HG03064 (cell line): Measurements from ENCODE around the gene DCST1.
A peak's percentile ranks its signal among the peaks of the same experiment; 100 is the strongest.

Source experiments
- ATAC-seq: cut with Tn5 transposase; IDR thresholded peaks from one replicate; pipeline ENCODE4 v1.9.1; 2021; ENCODE audit warnings: low read depth; ENCODE audit not compliant: unreplicated experiment

DCST1 gene

GRCh38 chr1:155050560-155051341 lies 17.1 kb downstream of the DCST1 start, which contains the start of gene ADAM15:
TSS of gene ADAM15 (plus strand) at chr1:155051316. CDS start at chr1:155051387, 71 bp downstream.
- peak; percentile 56 for ATAC-seq

GRCh38 chr1:155051342-155051776 lies 17.7 kb downstream of the DCST1 start:
- ATAC-seq, result peak; percentile 2

- ATAC-seq, result no peak
Measured at GRCh38 chr1:155051777-155052398, 18.3 kb downstream of the DCST1 start.

GRCh38 chr1:155052439-155053395 lies 19.1 kb downstream of the DCST1 start:
- ATAC-seq, result no peak

- no peak for ATAC-seq
Measured at GRCh38 chr1:155053531-155054105, 20.0 kb downstream of the DCST1 start.

GRCh38 chr1:155057104-155057503 lies 23.5 kb downstream of the DCST1 start:
- ATAC-seq, result no peak

GRCh38 chr1:155057788-155058211 lies 24.2 kb downstream of the DCST1 start:
- ATAC-seq, result no peak

- ATAC-seq, result no peak
Measured at GRCh38 chr1:155060736-155061135, 27.1 kb downstream of the DCST1 start.

- ATAC-seq, result no peak
Measured at GRCh38 chr1:155061381-155062150, 27.9 kb downstream of the DCST1 start.

GRCh38 chr1:155062151-155062686 lies 28.6 kb downstream of the DCST1 start:
- ATAC-seq, result no peak

- ATAC-seq, result no peak
Measured at GRCh38 chr1:155062702-155063411, 29.2 kb downstream of the DCST1 start.

- ATAC-seq, result no peak
Measured at GRCh38 chr1:155063550-155064110, 30.0 kb downstream of the DCST1 start, which contains the start of gene EFNA4. TSS of gene EFNA4 (plus strand) at chr1:155063740. CDS start at chr1:155063824, 84 bp downstream.

GRCh38 chr1:155064111-155064831 lies 30.6 kb downstream of the DCST1 start:
- ATAC-seq, result no peak

- ATAC-seq, result no peak
Measured at GRCh38 chr1:155064832-155065429, 31.3 kb downstream of the DCST1 start.

- ATAC-seq, result no peak
Measured at GRCh38 chr1:155066777-155067176, 33.2 kb downstream of the DCST1 start.

- ATAC-seq, result no peak
Measured at GRCh38 chr1:155068599-155068998, 35.0 kb downstream of the DCST1 start.

- no peak for ATAC-seq
Measured at GRCh38 chr1:155069551-155070157, 36.0 kb downstream of the DCST1 start.
